ENCODE data around the gene PAPPA2.
"Not testable (repeated sequence)": the region's sequence is repeated elsewhere in the genome, so short reads cannot be mapped to it uniquely, and the experiment has no call there.

PAPPA2 gene

DNA sequence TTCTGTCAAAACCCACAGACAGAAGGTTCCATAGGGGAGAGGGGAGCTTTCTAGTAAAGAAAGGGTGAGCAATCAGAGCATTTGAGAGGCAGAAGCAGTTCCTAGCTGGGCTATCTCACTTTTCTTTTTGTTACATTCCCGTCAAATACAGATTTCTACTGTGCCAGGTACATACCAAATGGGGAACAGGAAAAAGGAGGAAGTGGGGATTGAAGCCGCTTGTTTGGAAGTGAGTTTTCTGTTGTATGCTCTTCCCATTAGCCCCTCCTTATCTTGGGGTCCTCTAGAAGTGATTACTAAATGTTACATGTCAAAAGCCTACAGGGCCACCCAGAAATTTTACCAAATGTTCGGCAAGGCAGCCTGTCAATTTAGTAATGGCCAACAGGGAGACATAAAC is 116.1 kb downstream of the PAPPA2 start:
- in situ Hi-C loops (cut with MboI; ENCODE audit: low sequenced_read_pairs), result no loop called here

DNA sequence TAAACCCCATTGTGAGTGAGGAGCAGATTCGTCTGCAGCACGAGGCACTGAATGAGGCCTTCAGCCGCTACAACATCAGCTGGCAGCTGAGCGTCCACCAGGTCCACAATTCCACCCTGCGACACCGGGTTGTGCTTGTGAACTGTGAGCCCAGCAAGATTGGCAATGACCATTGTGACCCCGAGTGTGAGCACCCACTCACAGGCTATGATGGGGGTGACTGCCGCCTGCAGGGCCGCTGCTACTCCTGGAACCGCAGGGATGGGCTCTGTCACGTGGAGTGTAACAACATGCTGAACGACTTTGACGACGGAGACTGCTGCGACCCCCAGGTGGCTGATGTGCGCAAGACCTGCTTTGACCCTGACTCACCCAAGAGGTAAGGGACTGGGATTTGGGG is 132.2 kb downstream of the PAPPA2 start:
- in situ Hi-C loops (cut with MboI; ENCODE audit: low sequenced_read_pairs), result no loop called here

DNA sequence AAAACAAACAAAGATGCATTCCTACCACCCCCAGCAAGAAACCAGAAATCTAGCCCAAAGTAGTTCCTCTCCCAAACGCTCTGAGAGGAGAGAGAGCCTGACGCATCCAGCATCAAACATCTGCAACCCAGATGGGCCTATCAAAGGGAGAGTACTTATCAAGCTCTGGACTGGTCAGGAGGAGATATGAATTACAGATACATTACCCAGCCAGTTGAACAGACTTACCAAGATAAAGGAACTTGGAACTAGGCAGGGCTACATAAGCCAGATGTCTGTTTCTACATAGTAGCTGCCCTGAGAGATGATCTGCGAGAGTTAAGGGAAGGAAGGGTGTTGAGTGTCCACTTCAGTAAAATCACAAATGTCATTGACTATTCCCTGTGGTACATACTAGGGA is 138.4 kb downstream of the PAPPA2 start:
- in situ Hi-C loops (cut with MboI; ENCODE audit: low sequenced_read_pairs), result no loop called here

DNA sequence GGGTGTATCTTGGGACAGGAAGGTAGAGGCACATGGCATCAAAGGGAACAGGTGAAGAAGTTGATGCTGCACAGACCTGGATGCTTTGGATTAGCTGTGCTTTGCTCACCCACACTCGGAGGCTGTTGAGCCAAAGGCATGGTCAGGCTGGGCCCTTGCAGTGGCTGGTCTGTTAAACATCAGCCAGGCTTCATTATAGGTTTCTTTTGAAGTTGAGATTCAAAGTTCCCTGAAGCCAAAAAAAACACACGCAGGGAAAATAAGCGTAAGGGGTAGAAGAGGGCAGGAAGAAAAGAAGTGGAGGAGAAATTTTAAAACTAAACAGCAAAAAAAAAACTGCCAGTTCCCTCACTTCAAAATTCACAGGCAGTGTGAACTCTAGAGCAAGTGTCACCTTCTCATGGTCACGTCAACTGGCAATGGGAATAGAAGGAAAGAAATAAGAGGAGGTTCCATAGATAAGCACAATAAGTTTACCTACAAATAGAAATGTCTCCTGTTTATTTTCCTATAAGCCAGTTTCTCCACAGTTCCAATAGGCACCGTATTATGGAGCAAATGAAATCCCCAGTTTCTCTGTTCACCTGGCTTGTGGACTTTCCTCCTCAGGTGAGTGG is 139.5 kb downstream of the PAPPA2 start:
- in situ Hi-C loops (cut with MboI; ENCODE audit: low sequenced_read_pairs), result no loop called here

DNA sequence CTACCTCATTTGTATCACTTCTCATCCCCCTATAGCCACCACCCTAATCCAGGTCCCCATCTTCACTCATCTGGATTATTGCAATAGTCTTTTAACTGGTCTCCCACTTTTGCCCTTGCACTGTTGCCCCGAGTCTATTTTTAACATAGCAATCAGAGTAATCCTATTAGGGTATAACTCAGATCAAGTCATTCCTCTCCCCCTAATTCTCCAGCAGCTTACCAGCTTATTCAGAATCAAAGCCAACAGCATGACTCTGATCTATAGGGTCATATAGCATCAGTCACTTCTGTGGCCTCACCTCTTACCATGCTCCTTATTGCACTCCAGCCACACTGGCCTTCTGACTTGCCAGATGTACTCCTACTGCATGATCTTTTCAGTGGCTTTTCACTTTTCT is 140.7 kb downstream of the PAPPA2 start:
- in situ Hi-C loops (cut with MboI; ENCODE audit: low sequenced_read_pairs), result no loop called here

DNA sequence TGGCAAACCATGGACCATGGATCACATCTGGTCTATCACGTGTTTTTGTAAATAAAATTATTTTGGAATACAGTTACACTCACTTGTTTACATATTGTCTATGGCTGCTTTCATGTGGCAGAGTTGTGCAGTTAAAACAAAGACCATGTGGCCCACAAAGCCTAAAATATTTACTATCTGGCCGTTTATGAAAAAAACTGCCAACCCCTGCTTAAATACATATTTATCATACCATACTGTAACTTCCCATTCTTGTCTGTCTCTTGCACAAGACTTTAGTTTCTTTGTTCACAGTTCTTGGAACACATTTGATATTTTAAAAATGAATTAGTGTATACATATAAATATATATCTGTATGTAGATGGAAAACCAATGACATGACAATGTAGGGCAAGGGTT is 141.5 kb downstream of the PAPPA2 start:
- in situ Hi-C loops (cut with MboI; ENCODE audit: low sequenced_read_pairs), result no loop called here

DNA sequence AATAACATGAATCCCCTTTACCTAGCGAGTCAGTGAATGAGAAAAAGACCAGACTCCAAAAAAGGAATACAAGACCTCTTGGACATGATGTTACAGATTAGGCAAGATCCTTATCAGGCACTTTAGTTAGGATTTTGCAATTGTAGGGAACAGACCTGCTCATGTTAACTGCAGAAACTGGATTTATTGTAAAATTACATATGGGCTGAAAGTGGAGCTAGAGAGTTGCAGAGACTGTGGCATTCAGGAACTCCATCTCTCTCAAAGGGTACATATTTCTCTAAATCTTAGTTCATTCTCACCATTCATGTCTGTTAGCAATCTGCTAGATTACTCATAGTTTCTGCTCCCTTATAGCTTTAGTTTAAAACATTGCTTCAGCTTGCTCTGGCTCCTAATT is 142.2 kb downstream of the PAPPA2 start:
- in situ Hi-C loops (cut with MboI; ENCODE audit: low sequenced_read_pairs), result no loop called here

DNA sequence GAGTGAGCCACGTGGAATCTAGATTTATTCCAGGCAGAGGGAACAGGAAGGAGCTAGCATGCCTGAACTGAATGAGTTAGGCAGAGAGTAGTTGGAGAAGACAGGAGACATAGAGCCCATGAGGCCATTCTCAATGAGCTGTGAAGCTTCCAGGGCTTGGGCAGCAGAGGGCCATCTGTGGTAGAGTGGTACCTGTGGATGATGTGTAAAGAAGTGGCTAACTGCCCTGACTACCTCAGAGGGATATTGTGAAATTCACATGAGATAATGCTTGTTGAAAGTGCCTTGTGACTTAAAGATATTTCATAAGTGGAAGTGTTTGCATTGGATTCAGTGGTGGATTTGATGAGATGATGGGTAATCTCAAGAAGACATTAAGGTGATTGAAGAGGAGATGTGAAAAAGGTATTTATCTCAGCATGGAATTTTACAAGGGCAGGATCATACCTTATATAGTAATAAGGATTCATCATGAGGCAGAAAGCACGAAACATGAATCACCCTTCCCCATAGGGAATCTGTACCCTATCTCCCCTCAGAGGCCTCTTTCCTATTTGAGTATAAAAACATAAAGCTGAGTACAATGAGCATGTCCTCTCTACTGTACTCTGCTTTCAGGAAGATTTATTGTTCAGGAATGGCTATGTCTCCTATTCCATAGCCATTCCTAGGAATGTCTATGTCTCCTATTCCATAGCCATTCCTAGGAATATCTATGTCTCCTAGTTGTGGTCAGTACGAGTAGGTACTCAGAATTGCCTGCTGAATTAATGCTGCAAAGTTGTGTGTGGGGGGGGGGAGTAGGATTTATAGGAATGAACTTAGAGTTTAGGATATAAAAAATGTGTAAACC is 146.8 kb downstream of the PAPPA2 start:
- in situ Hi-C loops (cut with MboI; ENCODE audit: low sequenced_read_pairs), result no loop called here

DNA sequence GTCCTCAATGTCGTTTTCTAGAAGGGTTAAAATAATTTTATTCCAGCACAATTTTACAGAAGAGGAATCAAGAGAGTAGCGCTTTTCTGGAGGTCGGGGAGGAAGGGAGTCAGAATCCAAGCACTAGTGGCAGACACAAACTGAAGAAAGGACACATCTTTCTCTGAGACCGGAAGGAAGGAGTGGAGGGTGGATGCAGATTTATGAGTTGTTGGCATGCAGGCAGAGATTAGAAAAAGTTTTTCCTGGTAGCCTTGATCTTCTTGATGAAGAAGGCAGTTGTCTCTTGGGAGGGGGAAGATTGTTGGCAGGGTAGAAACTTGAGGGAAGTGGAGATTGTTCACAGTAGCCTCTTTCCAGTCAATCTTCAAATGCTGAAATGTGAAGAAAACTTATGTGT is 149.8 kb downstream of the PAPPA2 start:
- in situ Hi-C loops (cut with MboI; ENCODE audit: low sequenced_read_pairs), result no loop called here

DNA sequence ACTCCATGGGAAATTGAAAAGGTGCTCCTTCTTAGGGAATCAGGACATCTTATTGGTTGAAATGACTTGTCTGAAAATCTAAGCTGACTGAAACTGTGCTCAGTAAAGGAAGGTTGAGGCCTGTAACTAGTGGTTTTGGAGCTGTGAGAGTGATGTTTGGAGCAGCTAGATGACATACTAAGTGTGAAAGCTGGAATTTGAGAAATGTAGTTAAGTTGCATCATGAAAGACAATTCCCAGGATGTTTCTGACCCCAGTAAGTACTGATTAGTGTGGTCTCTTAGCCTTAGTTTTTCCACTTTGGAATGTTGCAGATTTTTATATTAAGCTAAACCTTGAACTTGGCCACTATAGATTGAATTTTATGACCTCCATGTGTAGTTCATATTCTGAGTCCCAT is 154.9 kb downstream of the PAPPA2 start:
- in situ Hi-C loops (cut with MboI; ENCODE audit: low sequenced_read_pairs), result no loop called here

DNA sequence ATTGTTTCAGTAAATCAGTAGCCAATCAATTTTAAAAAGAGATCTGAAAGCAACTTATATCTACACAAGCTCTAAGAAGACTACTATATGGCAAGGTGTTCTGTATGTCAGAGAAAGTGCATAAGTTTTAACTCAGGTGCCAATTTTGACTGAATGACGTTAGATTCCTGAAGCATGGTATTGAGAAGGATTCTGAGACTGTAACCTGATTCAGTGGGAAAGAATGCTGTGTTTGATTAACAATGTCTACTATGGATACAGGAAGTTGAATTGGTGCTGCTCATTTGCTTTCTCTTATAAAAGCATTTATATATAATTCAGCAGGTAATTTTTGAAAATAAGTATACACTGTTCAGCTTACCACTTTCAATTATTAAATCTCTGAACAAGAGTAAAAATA is 156.3 kb downstream of the PAPPA2 start:
- in situ Hi-C loops (cut with MboI; ENCODE audit: low sequenced_read_pairs), result no loop called here

DNA sequence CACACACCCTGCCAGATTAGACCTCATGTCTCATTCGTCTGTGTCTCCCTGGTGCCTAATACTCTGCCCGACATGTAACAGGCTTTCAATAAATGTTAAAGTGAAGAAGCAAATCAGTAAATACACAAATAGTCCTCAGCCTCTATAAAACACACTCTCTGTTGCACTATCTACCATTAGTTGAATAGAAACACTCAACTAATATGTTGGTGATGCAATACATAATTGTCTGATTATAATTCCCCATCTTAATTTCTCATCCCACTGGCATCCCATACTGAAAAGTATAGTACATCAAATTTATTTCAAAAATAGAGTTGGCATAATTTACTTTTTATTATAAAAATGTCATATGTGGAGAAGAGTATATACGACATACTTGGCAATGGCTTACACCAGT is 162.4 kb downstream of the PAPPA2 start:
- in situ Hi-C loops (cut with MboI; ENCODE audit: low sequenced_read_pairs), result no loop called here

DNA sequence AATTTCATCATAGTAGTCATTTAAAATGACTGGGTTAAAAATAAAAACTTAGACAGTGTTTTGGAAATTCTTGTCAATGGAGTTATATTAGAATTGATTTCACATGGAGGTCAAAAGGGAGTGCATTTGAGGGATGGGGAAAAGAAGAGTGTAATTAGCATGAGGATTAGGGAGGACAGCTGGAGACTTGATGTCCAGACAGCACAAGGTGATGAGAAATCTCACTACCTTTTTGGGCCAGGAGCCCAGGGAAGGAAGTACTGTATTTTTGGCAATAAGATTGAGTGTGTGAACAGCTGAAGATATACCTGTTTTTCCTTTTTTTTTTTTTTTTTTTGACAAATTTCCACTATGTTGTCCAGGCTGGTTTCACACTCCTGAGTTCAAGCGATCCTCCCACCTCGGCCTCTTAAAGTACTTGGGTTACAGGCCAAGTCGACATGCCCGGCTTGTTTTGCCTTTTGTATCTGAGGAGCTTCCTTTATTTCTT is 163.6 kb downstream of the PAPPA2 start:
- in situ Hi-C loops (cut with MboI; ENCODE audit: low sequenced_read_pairs), result no loop called here

DNA sequence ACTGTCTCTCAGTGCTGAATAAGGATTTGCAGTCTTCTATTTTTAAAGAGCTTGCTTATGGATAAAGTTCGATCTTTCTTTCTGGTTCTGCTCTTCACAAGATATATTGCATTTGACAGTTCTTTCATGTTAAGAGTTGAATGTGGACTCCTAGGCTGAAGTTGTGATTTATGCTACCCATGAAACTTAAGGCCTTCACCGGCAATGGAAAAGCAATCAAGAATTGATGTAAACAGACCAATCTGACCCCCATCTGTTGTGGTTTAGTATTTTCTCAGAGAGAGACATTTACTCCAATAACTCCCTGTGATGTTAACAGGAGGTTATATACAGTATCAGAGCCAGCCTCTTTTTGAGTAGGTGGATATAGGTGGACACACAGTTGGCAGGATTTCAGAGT is 165.8 kb downstream of the PAPPA2 start:
- in situ Hi-C loops (cut with MboI; ENCODE audit: low sequenced_read_pairs), result no loop called here

DNA sequence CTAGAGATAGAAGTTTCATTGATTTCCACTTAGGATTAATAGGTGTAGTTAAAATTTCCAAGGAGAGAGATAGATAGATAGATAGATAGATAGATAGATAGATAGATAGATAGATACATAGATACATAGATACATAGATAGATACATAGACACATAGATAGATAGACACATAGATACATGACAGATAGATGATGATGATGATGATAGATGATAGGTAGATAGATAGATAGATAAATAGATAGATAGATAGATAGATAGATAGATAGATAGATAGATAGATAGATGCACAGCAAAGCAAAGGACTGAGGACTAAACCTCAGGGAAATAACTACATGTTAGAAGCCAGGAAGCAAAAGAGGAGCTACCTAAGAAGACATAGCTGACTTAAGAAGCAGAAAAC is 171.8 kb downstream of the PAPPA2 start:
- in situ Hi-C loops (cut with MboI; ENCODE audit: low sequenced_read_pairs), result not testable (repeated sequence)

DNA sequence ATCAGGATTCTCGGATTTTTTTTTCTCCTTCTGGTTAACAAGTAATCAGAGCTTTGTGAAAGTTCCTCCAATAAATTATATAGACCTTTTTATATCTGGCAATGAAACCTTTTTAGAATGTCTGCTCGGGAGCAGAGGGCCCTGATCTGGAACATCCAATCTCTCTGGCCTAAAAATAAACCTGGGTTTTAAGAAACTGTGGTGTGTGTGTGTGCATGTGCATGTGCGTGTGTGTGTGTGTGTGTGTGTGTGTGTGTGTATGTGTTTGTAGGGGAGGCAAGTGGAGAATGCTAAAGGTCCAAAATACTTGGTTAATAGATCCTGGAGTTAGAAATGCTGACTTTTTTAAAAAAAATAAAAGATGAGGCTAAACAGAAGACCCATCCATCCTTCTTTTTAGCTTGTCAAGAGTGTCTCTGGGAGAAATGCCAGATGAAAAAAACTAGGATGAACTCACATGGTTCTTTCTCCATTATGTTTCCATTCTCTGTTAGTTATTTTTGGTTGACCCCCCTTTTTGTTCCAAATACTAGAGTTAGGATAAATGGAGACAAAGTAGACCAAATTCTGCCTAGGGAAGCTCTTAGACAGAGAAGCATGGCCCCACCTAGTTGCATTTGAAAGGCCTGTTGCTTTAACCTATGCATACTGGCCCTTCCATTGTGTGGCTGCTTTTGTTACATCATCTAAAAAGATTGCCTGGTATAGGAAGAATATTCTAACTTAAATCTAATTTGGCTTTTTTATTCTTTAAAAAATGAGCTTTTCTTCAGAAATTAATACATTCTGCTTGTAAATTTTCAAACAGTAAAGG is 175.9 kb downstream of the PAPPA2 start:
- in situ Hi-C loops (cut with MboI; ENCODE audit: low sequenced_read_pairs), result no loop called here

DNA sequence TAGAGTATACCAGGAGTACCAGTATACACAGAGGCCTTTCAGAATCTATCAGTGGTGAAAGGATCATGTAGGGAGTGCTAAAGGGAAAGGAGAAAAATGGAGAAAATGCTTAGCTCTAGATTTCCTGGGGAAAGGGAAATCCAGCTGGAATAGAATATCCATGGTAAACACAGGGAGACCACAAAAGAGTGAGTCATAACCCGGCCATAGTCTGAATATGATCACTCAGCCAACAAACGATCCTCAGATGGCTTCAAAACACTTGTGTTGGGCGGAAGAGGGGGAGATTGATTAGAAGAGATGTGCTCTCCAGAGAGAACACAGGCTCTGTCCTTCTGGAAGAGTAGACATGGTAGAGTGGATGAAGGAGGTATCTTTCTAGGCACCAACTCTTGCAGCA is 180.6 kb downstream of the PAPPA2 start:
- in situ Hi-C loops (cut with MboI; ENCODE audit: low sequenced_read_pairs), result no loop called here

DNA sequence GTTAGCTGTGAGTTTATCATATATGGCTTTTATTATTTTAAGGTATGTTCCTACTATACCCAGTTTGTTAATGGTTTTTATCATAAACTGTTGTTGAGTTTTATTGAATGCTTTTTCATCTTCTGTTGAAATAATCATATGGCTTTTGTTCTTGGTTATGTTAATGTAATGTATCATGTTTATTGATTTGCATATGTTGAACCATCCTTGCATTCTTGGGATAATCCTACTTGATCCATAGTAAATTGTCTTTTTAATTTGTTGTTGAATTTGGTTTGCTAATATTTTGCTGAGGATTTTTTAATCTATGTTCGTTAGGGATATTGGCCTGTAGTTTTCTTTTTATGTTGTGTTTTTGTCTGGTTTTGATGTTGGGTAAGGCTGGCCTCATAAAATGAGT is 185.6 kb downstream of the PAPPA2 start:
- in situ Hi-C loops (cut with MboI; ENCODE audit: low sequenced_read_pairs), result no loop called here

DNA sequence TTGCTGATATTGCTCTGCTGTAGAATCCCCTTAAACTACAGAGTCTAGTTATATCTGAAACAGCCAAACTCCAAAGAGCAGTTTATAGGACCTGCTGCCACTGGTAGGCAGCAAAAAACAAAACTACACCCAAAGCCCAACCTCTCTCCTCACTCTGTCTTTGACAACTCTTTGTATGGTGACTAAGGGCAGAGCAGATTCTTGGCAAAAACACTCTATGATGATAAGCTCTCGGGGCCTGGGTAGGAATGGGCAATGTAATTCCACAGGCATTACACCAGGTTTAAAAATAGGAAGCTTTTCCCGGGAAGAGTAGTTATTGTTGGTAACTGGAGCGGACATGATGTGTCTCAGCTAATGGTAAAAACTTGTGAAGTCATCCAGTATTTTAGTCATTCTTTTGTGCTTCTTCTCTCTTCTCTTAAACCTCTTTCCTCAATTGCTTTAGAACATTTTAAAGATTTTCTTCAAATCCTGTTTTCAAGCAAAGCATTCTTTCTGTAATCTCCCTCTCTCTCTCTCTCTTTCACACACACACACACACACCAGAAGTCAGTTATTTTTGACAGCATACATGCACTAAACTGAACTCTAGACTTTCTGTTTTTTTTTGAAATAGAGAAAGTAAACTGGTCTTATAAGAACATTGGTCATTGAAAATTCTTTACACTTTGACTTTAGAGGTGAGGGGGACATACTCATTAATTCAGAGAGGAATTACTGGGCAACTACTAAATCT is 193.5 kb downstream of the PAPPA2 start:
- in situ Hi-C loops (cut with MboI; ENCODE audit: low sequenced_read_pairs), result no loop called here

DNA sequence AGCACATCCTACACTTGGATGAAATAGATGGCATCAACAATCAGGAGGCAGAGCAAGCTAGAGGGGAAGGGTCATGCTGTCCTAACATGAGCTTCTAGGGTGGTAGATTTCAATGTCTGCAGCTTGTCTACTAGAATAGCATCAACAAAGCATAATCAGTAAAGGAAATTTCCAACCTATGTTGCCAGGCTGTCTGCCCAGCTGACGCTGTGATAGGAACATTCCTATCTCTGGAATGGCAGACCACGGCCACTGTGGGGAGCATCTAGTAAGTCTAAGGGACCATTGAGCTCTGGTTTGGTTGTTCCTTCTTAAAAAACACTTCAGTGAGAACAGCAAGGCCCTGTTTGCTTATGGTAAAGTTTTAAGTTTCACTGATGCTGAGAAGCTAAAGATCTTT is 206.8 kb downstream of the PAPPA2 start:
- in situ Hi-C loops (cut with MboI; ENCODE audit: low sequenced_read_pairs), result no loop called here

DNA sequence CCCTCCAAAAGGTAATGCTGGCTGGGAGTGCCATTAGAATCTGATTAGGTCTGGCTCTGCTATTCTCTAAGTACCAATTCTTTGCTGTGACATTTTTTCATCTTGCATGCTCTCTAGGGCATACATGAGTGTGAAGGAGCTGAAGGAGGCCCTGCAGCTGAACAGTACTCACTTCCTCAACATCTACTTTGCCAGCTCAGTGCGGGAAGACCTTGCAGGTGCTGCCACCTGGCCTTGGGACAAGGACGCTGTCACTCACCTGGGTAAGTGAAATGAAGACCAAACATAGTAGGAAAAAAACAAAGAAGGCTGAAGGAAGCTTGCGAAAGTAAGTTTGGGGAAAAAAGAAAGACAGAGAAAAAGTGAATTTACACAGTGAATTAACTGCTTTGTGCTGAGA is 207.9 kb downstream of the PAPPA2 start:
- in situ Hi-C loops (cut with MboI; ENCODE audit: low sequenced_read_pairs), result no loop called here
